ENCODE results near the gene OAS3.

Gene OAS3

GRCh38 chr12:112907415-112908157 lies 30.7 kb upstream of the OAS3 start:
- ATAC-seq, result no peak
- TF ChIP-seq GLIS3 (CRISPR knock-in tag; IDR thresholded peaks at IDR 0.05), result no peak
- TF ChIP-seq CREB5 (CRISPR knock-in tag; IDR thresholded peaks at IDR 0.05; ENCODE audit: low read depth), result no peak
- no peak for TF ChIP-seq TSHZ2 (CRISPR knock-in tag; IDR thresholded peaks at IDR 0.05)
- no peak for TF ChIP-seq PATZ1 (CRISPR knock-in tag; IDR thresholded peaks at IDR 0.05; ENCODE audit: borderline replicate concordance)
- TF ChIP-seq ARNTL (CRISPR knock-in tag; IDR thresholded peaks at IDR 0.05; ENCODE audit: borderline replicate concordance, low read depth), result no peak
- no peak for TF ChIP-seq OSR1 (CRISPR knock-in tag; IDR thresholded peaks at IDR 0.05)
- TF ChIP-seq ZNF8 (CRISPR knock-in tag; IDR thresholded peaks at IDR 0.05), result no peak
- TF ChIP-seq PPARA (CRISPR knock-in tag; IDR thresholded peaks at IDR 0.05; ENCODE audit: borderline replicate concordance), result no peak
- TF ChIP-seq SNAI2 (CRISPR knock-in tag; IDR thresholded peaks at IDR 0.05), result no peak
- TF ChIP-seq ISL1 (CRISPR knock-in tag; IDR thresholded peaks at IDR 0.05), result no peak
- no peak for TF ChIP-seq RARB (CRISPR knock-in tag; IDR thresholded peaks at IDR 0.05)
- no peak for TF ChIP-seq POU6F1 (CRISPR knock-in tag; IDR thresholded peaks at IDR 0.05; ENCODE audit: borderline replicate concordance, low read depth)
- TF ChIP-seq ZFP30 (CRISPR knock-in tag; IDR thresholded peaks at IDR 0.05), result no peak
- no peak for TF ChIP-seq TOX (CRISPR knock-in tag; IDR thresholded peaks at IDR 0.05; ENCODE audit: borderline replicate concordance)
- no peak for TF ChIP-seq CSDC2 (CRISPR knock-in tag; IDR thresholded peaks at IDR 0.05)

- TF ChIP-seq TSHZ2 (CRISPR knock-in tag; IDR thresholded peaks at IDR 0.05), result no peak
- no peak for TF ChIP-seq ARNTL (CRISPR knock-in tag; IDR thresholded peaks at IDR 0.05; ENCODE audit: borderline replicate concordance, low read depth)
- TF ChIP-seq TOX (CRISPR knock-in tag; IDR thresholded peaks at IDR 0.05; ENCODE audit: borderline replicate concordance), result no peak
- no peak for TF ChIP-seq ISL1 (CRISPR knock-in tag; IDR thresholded peaks at IDR 0.05)
- ATAC-seq, result no peak
Observed at GRCh38 chr12:112908548-112908947, 29.7 kb upstream of the OAS3 start.

- TF ChIP-seq SNAI2 (CRISPR knock-in tag; IDR thresholded peaks at IDR 0.05) (no peak), ZNF565 (CRISPR knock-in tag; conservative IDR thresholded peaks at IDR 0.05; ENCODE audit: low read depth) (no peak)
- ATAC-seq, result no peak
Observed at GRCh38 chr12:112909693-112910092, 28.6 kb upstream of the OAS3 start.

Measured in SK-N-SH treated with all-trans-retinoic acid at 6 μM for 48 hours (cell line).